ENCODE results near the gene GNAZ.
A peak's percentile ranks its signal among the peaks of the same experiment; 100 is the strongest.

GNAZ gene

GRCh38 chr22:23125512-23126103 is 55.3 kb downstream of the GNAZ start:
- H3K27ac ChIP-seq (ENCODE audit: insufficient read depth, low read length, poor library complexity, severe bottlenecking) = no peak overlapping the region
- no peaks in the 10 kb centered on the region for H3K27me3 ChIP-seq (replicated peaks; ENCODE audit: control insufficient read depth, insufficient read depth, low read length, poor library complexity, severe bottlenecking)
- no peak for DNase-seq
- no peaks in the 10 kb centered on the region for H3K36me3 ChIP-seq (ENCODE audit: control insufficient read depth, insufficient read depth, low read length)
- no peaks in the 10 kb centered on the region for H3K9me3 ChIP-seq (ENCODE audit: control insufficient read depth, low read length)
- no peak overlapping the region for H3K4me3 ChIP-seq (ENCODE audit: insufficient read depth, low read depth, low read length, poor library complexity, severe bottlenecking)
- H3K4me1 ChIP-seq (ENCODE audit: control insufficient read depth, insufficient read depth, low read length, poor library complexity, severe bottlenecking) = peaks cover 4% of the 10 kb centered on the region

GRCh38 chr22:23126165-23127054 is 56.1 kb downstream of the GNAZ start:
- Histone ChIP-seq H3K9me3 (ENCODE audit: control insufficient read depth, low read length) (no peaks in the 10 kb centered on the region), H3K36me3 (ENCODE audit: control insufficient read depth, insufficient read depth, low read length) (no peaks in the 10 kb centered on the region), H3K4me1 (ENCODE audit: control insufficient read depth, insufficient read depth, low read length, poor library complexity, severe bottlenecking) (peaks cover 4% of the 10 kb centered on the region), H3K27ac (ENCODE audit: insufficient read depth, low read length, poor library complexity, severe bottlenecking) (no peak overlapping the region), H3K27me3 (replicated peaks; ENCODE audit: control insufficient read depth, insufficient read depth, low read length, poor library complexity, severe bottlenecking) (no peaks in the 10 kb centered on the region), H3K4me3 (ENCODE audit: insufficient read depth, low read depth, low read length, poor library complexity, severe bottlenecking) (no peak overlapping the region)
- no peak for DNase-seq

- Histone ChIP-seq H3K9me3 (ENCODE audit: control insufficient read depth, low read length) (no peaks in the 10 kb centered on the region), H3K4me1 (ENCODE audit: control insufficient read depth, insufficient read depth, low read length, poor library complexity, severe bottlenecking) (peaks cover 4% of the 10 kb centered on the region), H3K4me3 (ENCODE audit: insufficient read depth, low read depth, low read length, poor library complexity, severe bottlenecking) (no peak overlapping the region), H3K27me3 (replicated peaks; ENCODE audit: control insufficient read depth, insufficient read depth, low read length, poor library complexity, severe bottlenecking) (no peaks in the 10 kb centered on the region), H3K36me3 (ENCODE audit: control insufficient read depth, insufficient read depth, low read length) (no peaks in the 10 kb centered on the region), H3K27ac (ENCODE audit: insufficient read depth, low read length, poor library complexity, severe bottlenecking) (no peak overlapping the region)
- DNase-seq = no peak
These were observed 56.9 kb downstream of the GNAZ start for GRCh38 chr22:23127055-23127756.

- no peak overlapping the region for H3K27ac ChIP-seq (ENCODE audit: insufficient read depth, low read length, poor library complexity, severe bottlenecking)
- no peak overlapping the region for H3K4me3 ChIP-seq (ENCODE audit: insufficient read depth, low read depth, low read length, poor library complexity, severe bottlenecking)
- no peaks in the 10 kb centered on the region for H3K36me3 ChIP-seq (ENCODE audit: control insufficient read depth, insufficient read depth, low read length)
- H3K27me3 ChIP-seq (replicated peaks; ENCODE audit: control insufficient read depth, insufficient read depth, low read length, poor library complexity, severe bottlenecking) = no peaks in the 10 kb centered on the region
- H3K4me1 ChIP-seq (ENCODE audit: control insufficient read depth, insufficient read depth, low read length, poor library complexity, severe bottlenecking) = peaks cover 4% of the 10 kb centered on the region
- DNase-seq = no peak
- no peaks in the 10 kb centered on the region for H3K9me3 ChIP-seq (ENCODE audit: control insufficient read depth, low read length)
These were observed 57.5 kb downstream of the GNAZ start for GRCh38 chr22:23127788-23128187.

GRCh38 chr22:23128269-23129108 is 58.2 kb downstream of the GNAZ start:
- Histone ChIP-seq H3K36me3 (ENCODE audit: control insufficient read depth, insufficient read depth, low read length) (no peaks in the 10 kb centered on the region), H3K27me3 (replicated peaks; ENCODE audit: control insufficient read depth, insufficient read depth, low read length, poor library complexity, severe bottlenecking) (no peaks in the 10 kb centered on the region), H3K9me3 (ENCODE audit: control insufficient read depth, low read length) (no peaks in the 10 kb centered on the region), H3K4me1 (ENCODE audit: control insufficient read depth, insufficient read depth, low read length, poor library complexity, severe bottlenecking) (peaks cover 4% of the 10 kb centered on the region), H3K27ac (ENCODE audit: insufficient read depth, low read length, poor library complexity, severe bottlenecking) (no peak overlapping the region), H3K4me3 (ENCODE audit: insufficient read depth, low read depth, low read length, poor library complexity, severe bottlenecking) (no peak overlapping the region)
- peak; percentile 45 to 60 (median 53) for DNase-seq

GRCh38 chr22:23129149-23129548 is 58.8 kb downstream of the GNAZ start:
- peaks cover 4% of the 10 kb centered on the region for H3K4me1 ChIP-seq (ENCODE audit: control insufficient read depth, insufficient read depth, low read length, poor library complexity, severe bottlenecking)
- H3K27ac ChIP-seq (ENCODE audit: insufficient read depth, low read length, poor library complexity, severe bottlenecking) = no peak overlapping the region
- no peak for DNase-seq
- no peak overlapping the region for H3K4me3 ChIP-seq (ENCODE audit: insufficient read depth, low read depth, low read length, poor library complexity, severe bottlenecking)
- no peaks in the 10 kb centered on the region for H3K27me3 ChIP-seq (replicated peaks; ENCODE audit: control insufficient read depth, insufficient read depth, low read length, poor library complexity, severe bottlenecking)
- H3K9me3 ChIP-seq (ENCODE audit: control insufficient read depth, low read length) = no peaks in the 10 kb centered on the region
- no peaks in the 10 kb centered on the region for H3K36me3 ChIP-seq (ENCODE audit: control insufficient read depth, insufficient read depth, low read length)

- Histone ChIP-seq H3K27ac (ENCODE audit: insufficient read depth, low read length, poor library complexity, severe bottlenecking) (no peak overlapping the region), H3K9me3 (ENCODE audit: control insufficient read depth, low read length) (no peaks in the 10 kb centered on the region), H3K4me1 (ENCODE audit: control insufficient read depth, insufficient read depth, low read length, poor library complexity, severe bottlenecking) (peaks cover 4% of the 10 kb centered on the region), H3K36me3 (ENCODE audit: control insufficient read depth, insufficient read depth, low read length) (no peaks in the 10 kb centered on the region), H3K4me3 (ENCODE audit: insufficient read depth, low read depth, low read length, poor library complexity, severe bottlenecking) (no peak overlapping the region), H3K27me3 (replicated peaks; ENCODE audit: control insufficient read depth, insufficient read depth, low read length, poor library complexity, severe bottlenecking) (no peaks in the 10 kb centered on the region)
- DNase-seq = no peak
These were observed 60.4 kb downstream of the GNAZ start for GRCh38 chr22:23130697-23131096.

GRCh38 chr22:23131931-23132330 is 61.6 kb downstream of the GNAZ start:
- no peak for DNase-seq
- Histone ChIP-seq H3K36me3 (ENCODE audit: control insufficient read depth, insufficient read depth, low read length) (no peaks in the 10 kb centered on the region), H3K27ac (ENCODE audit: insufficient read depth, low read length, poor library complexity, severe bottlenecking) (no peak overlapping the region), H3K4me1 (ENCODE audit: control insufficient read depth, insufficient read depth, low read length, poor library complexity, severe bottlenecking) (peaks cover 13% of the 10 kb centered on the region), H3K4me3 (ENCODE audit: insufficient read depth, low read depth, low read length, poor library complexity, severe bottlenecking) (no peak overlapping the region), H3K9me3 (ENCODE audit: control insufficient read depth, low read length) (no peaks in the 10 kb centered on the region), H3K27me3 (replicated peaks; ENCODE audit: control insufficient read depth, insufficient read depth, low read length, poor library complexity, severe bottlenecking) (no peaks in the 10 kb centered on the region)

- H3K36me3 ChIP-seq (ENCODE audit: control insufficient read depth, insufficient read depth, low read length) = no peaks in the 10 kb centered on the region
- no peak overlapping the region for H3K27ac ChIP-seq (ENCODE audit: insufficient read depth, low read length, poor library complexity, severe bottlenecking)
- H3K4me3 ChIP-seq (ENCODE audit: insufficient read depth, low read depth, low read length, poor library complexity, severe bottlenecking) = no peak overlapping the region
- H3K27me3 ChIP-seq (replicated peaks; ENCODE audit: control insufficient read depth, insufficient read depth, low read length, poor library complexity, severe bottlenecking) = no peaks in the 10 kb centered on the region
- H3K9me3 ChIP-seq (ENCODE audit: control insufficient read depth, low read length) = no peaks in the 10 kb centered on the region
- peaks cover 19% of the 10 kb centered on the region for H3K4me1 ChIP-seq (ENCODE audit: control insufficient read depth, insufficient read depth, low read length, poor library complexity, severe bottlenecking)
- DNase-seq = no peak
These were observed 62.2 kb downstream of the GNAZ start for GRCh38 chr22:23132376-23133091.

All from effector memory CD4-positive, alpha-beta T cell (primary cell).